Measurements from ENCODE around the gene AIFM2. TPM values are rescaled to one million over a fixed set of nuclear protein-coding genes. Genes with fewer than 3 reads are reported as not detected.

The AIFM2 gene
- total and polyA plus RNA-seq, 9 of the 15 experiments (the other 6 are each of a cell fraction or from before 2014, with no cell fraction given), result 2.7 to 14.1 (median 9.2) TPM

GRCh38 chr10:70119623-70120022 is 13.0 kb downstream of the AIFM2 start:
- ChIA-PET POLR2A (interaction anchor here (0.9 to 1.2 kb wide), 3 partner anchors 11 to 371 kb away, joined by 3 read pairs; no protein-coding TSS in a partner anchor), CTCF (ENCODE audit: low intra/inter-chr PET ratio) (interaction anchor here (0.6 kb wide), 1 partner anchor 150 kb away, joined by 3 read pairs; no protein-coding TSS in a partner anchor)
- Histone ChIP-seq H3K27me3 (ENCODE audit: control insufficient read depth in 2 of 2, insufficient read depth in 2 of 2, low read length in 2 of 2) (no peaks in the 10 kb centered on the region; a peak in 1 of 5 replicates), H3K9me1 (ENCODE audit: control insufficient read depth, insufficient read depth, low read length) (peaks cover 4% of the 10 kb centered on the region), H3K4me1 (replicated peaks in 1 of 2; ENCODE audit: control insufficient read depth in 2 of 2, insufficient read depth in 2 of 2, low read length in 2 of 2) (peaks cover 4 to 8% of the 10 kb centered on the region in 2 experiments; a peak in 4 of 5 replicates), H4K20me1 (replicated peaks; ENCODE audit: control insufficient read depth, insufficient read depth, low read length) (peaks cover 10% of the 10 kb centered on the region), H3K9ac (ENCODE audit: insufficient read depth in 1 of 2, low read depth in 2 of 2, low read length in 2 of 2) (no peak overlapping the region), H3K79me2 (ENCODE audit: control insufficient read depth, insufficient read depth, low read length) (no peaks in the 10 kb centered on the region), H3K9me3 (replicated peaks; ENCODE audit: control insufficient read depth, insufficient read depth, low read depth, low read length) (no peaks in the 10 kb centered on the region), H3K36me3 (ENCODE audit: control insufficient read depth, insufficient read depth, low read length) (peaks cover 23% of the 10 kb centered on the region; the same call in 2 of the 3 replicates), H3K27ac (ENCODE audit: extremely low read depth, low read depth, low read length) (no peak overlapping the region), H2AFZ (ENCODE audit: low read depth, low read length) (no peak overlapping the region), H3K4me3 (no peak overlapping the region), H3K4me2 (ENCODE audit: insufficient read depth, low read length) (no peak overlapping the region)
- WGBS (ENCODE audit: insufficient coverage, low coverage, missing lambda C conversion rate), result 49% methylated on average over 8 of the region's 8 CpGs
- no peak for ATAC-seq
- DNase-seq (ENCODE audit: extremely low read depth in 1 of 4, low spot score in 3 of 4), result no peak
- intact Hi-C loops (cut with micrococcal nuclease), result no loop called here
- FAIRE-seq, result no peak
- BruUV-seq (replicated peaks), result no TSS peak
- in situ Hi-C loops (cut with MboI), result no loop called here
- TF ChIP-seq ZNF23 (CRISPR knock-in tag; IDR thresholded peaks at IDR 0.05) (no peak), TGIF2 (CRISPR knock-in tag; IDR thresholded peaks at IDR 0.05) (no peak), ARID3B (CRISPR knock-in tag; IDR thresholded peaks at IDR 0.05; ENCODE audit: borderline replicate concordance) (no peak), PPARD (CRISPR knock-in tag; IDR thresholded peaks at IDR 0.05) (no peak), SFPQ (IDR thresholded peaks at IDR 0.05; ENCODE audit: low read depth, low read length) (no peak), HEY1 (CRISPR knock-in tag; IDR thresholded peaks at IDR 0.05; ENCODE audit: borderline replicate concordance) (no peak), RBFOX2 (IDR thresholded peaks at IDR 0.05; ENCODE audit: low read depth, low read length) (no peak)
- TF ChIP-seq, protein P1, sequence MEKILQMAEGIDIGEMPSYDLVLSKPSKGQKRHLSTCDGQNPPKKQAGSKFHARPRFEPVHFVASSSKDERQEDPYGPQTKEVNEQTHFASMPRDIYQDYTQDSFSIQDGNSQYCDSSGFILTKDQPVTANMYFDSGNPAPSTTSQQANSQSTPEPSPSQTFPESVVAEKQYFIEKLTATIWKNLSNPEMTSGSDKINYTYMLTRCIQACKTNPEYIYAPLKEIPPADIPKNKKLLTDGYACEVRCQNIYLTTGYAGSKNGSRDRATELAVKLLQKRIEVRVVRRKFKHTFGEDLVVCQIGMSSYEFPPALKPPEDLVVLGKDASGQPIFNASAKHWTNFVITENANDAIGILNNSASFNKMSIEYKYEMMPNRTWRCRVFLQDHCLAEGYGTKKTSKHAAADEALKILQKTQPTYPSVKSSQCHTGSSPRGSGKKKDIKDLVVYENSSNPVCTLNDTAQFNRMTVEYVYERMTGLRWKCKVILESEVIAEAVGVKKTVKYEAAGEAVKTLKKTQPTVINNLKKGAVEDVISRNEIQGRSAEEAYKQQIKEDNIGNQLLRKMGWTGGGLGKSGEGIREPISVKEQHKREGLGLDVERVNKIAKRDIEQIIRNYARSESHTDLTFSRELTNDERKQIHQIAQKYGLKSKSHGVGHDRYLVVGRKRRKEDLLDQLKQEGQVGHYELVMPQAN (IDR thresholded peaks at IDR 0.05; ENCODE audit: borderline replicate concordance), result no peak
- TF ChIP-seq, protein P2, sequence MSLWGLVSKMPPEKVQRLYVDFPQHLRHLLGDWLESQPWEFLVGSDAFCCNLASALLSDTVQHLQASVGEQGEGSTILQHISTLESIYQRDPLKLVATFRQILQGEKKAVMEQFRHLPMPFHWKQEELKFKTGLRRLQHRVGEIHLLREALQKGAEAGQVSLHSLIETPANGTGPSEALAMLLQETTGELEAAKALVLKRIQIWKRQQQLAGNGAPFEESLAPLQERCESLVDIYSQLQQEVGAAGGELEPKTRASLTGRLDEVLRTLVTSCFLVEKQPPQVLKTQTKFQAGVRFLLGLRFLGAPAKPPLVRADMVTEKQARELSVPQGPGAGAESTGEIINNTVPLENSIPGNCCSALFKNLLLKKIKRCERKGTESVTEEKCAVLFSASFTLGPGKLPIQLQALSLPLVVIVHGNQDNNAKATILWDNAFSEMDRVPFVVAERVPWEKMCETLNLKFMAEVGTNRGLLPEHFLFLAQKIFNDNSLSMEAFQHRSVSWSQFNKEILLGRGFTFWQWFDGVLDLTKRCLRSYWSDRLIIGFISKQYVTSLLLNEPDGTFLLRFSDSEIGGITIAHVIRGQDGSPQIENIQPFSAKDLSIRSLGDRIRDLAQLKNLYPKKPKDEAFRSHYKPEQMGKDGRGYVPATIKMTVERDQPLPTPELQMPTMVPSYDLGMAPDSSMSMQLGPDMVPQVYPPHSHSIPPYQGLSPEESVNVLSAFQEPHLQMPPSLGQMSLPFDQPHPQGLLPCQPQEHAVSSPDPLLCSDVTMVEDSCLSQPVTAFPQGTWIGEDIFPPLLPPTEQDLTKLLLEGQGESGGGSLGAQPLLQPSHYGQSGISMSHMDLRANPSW (CRISPR knock-in tag; IDR thresholded peaks at IDR 0.05), result no peak
